ENCODE results near the gene C22orf23. TPM values are rescaled to one million over a fixed set of nuclear protein-coding genes. Genes with fewer than 3 reads are reported as not detected.
A peak's percentile ranks its signal among the peaks of the same experiment; 100 is the strongest.
"Not testable (repeated sequence)": the region's sequence is repeated elsewhere in the genome, so short reads cannot be mapped to it uniquely, and the experiment has no call there.

Gene C22orf23
- total RNA-seq, 4 donors from 2014 or later, result 0.21 TPM; not detected in 3

DNA sequence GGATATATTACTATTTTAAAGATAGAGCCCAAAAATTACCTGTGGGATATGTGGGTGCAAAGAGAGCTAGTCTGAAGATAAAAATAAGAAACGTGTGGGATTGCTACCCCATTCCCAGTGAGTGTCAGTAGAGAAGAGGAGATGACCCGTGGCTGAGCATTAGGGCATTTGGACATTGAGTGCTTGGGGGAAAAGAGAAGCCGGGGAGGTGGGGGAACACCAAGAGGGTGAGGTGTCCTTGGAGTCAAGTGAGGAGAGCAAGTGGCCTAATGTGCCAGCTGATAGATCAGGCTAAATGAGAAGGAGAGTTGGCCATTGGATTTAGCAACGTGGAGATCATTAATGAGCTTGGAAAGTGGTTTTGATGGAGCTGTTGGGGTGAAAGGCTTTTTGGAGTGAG lies 1.3 kb upstream of the C22orf23 start:
- H3K36me3 ChIP-seq, result peaks cover 0 to 42% (median 19%) of the 10 kb centered on the region in 3 donors
- no peak overlapping the region for H3K27ac ChIP-seq
- H3K4me3 ChIP-seq, result peak overlapping the region; percentile 60 to 92 (median 71)
- no peak for DNase-seq (ENCODE audit: low spot score in 2 of 2)
- H3K4me1 ChIP-seq, result peaks cover 0 to 47% (median 14%) of the 10 kb centered on the region in 4 donors
- 63 to 67% methylated on average over 4 of the region's 4 CpGs for WGBS, 2 donors
- no peaks in the 10 kb centered on the region for H3K9me3 ChIP-seq
- H3K27me3 ChIP-seq, result no peaks in the 10 kb centered on the region
- TF ChIP-seq POLR2A (IDR thresholded peaks at IDR 0.05), result no peak
- no peak for TF ChIP-seq EP300 (IDR thresholded peaks at IDR 0.05)
- TF ChIP-seq, protein P1, sequence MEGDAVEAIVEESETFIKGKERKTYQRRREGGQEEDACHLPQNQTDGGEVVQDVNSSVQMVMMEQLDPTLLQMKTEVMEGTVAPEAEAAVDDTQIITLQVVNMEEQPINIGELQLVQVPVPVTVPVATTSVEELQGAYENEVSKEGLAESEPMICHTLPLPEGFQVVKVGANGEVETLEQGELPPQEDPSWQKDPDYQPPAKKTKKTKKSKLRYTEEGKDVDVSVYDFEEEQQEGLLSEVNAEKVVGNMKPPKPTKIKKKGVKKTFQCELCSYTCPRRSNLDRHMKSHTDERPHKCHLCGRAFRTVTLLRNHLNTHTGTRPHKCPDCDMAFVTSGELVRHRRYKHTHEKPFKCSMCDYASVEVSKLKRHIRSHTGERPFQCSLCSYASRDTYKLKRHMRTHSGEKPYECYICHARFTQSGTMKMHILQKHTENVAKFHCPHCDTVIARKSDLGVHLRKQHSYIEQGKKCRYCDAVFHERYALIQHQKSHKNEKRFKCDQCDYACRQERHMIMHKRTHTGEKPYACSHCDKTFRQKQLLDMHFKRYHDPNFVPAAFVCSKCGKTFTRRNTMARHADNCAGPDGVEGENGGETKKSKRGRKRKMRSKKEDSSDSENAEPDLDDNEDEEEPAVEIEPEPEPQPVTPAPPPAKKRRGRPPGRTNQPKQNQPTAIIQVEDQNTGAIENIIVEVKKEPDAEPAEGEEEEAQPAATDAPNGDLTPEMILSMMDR (IDR thresholded peaks at IDR 0.05), result no peak

DNA sequence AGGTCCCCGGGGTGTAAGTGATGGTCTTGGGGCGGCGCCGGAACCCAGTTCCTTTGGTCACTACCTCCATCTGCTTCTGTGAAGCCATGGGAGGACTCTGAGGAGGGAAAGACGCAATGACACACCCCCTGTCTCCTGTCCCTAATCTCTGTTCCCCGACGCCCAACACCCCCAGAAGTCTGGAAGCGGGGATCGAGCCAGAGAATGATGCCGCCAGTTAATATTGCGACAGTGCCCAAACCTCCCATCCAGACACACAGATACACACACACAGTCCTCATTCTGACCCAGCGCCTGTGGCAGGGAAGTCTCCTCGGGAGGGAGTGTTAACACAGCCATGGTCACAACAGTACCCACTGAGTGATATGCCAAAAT lies 352 bp downstream of the C22orf23 start:
- H3K9me3 ChIP-seq, result no peaks in the 10 kb centered on the region
- WGBS, 2 donors, result 0 to 1% methylated on average over 13 of the region's 13 CpGs
- DNase-seq (ENCODE audit: low spot score in 2 of 2), result peak in 1 of 2 donors; percentile 22
- H3K4me3 ChIP-seq, result peak overlapping the region; percentile 60 to 92 (median 71)
- peak overlapping the region in 2 of 4 donors; percentile 36 to 87 for H3K27ac ChIP-seq
- TF ChIP-seq EP300 (IDR thresholded peaks at IDR 0.05) (no peak), POLR2A (IDR thresholded peaks at IDR 0.05) (no peak)
- TF ChIP-seq, protein P1 (IDR thresholded peaks at IDR 0.05), result no peak
- peaks cover 0 to 25% (median 7%) of the 10 kb centered on the region in 3 donors for H3K36me3 ChIP-seq
- no peaks in the 10 kb centered on the region for H3K27me3 ChIP-seq
- H3K4me1 ChIP-seq, result peaks cover 0 to 47% (median 14%) of the 10 kb centered on the region in 4 donors

DNA sequence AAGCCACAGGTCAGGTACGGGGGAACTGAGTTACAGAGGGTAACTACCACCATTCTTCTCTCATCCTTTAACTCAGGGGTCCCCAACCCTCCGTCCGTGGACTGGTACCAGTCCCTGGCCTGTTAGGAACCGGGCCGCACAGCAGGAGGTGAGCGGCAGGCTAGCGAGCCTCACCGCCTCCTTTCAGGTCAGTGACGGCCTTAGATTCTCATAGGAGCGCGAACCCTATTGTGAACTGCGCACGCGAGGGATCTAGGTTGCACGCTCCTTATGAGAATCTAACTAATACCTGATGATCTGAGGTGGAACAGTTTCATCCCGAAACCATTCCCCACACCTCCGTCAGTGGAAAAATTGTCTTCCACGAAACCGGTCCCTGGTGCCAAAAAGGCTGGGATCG lies 772 bp downstream of the C22orf23 start:
- H3K27me3 ChIP-seq; H3K9me3 ChIP-seq; DNase-seq (ENCODE audit: low spot score in 2 of 2): not testable (repeated sequence)
- 8 to 13% methylated on average over 17 of the region's 20 CpGs for WGBS, 2 donors
- Histone ChIP-seq H3K36me3 (peaks cover 0 to 21% (median 7%) of the 10 kb centered on the region in 3 donors), H3K4me1 (peaks cover 0 to 45% (median 14%) of the 10 kb centered on the region in 4 donors), H3K27ac (peak overlapping the region in 1 of 4 donors; percentile 87), H3K4me3 (peak overlapping the region; percentile 60 to 92 (median 71))

DNA sequence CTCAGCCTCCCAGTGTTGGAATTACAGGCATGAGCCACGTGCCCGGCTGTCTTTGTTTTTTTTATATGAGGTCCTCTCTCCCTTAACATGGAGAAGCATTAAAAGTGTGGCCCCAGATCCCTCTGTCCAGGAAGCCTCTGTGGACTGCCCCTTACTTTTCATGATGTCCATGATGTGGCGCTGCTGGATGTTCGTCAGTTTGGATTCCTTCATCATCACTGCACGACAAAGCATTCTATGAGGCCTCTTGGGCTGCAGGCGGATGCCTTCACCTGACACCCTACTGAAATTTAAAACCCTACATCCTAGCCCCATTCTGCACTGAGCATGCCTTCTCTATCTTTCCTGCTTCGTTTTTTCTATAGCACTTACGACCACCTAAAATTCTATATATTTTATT lies 2.1 kb downstream of the C22orf23 start:
- TF ChIP-seq POLR2A (IDR thresholded peaks at IDR 0.05) (no peak), EP300 (IDR thresholded peaks at IDR 0.05) (no peak)
- TF ChIP-seq, protein P1 (IDR thresholded peaks at IDR 0.05), result no peak
- no peak for DNase-seq (ENCODE audit: low spot score in 2 of 2)
- WGBS, 2 donors, result 54 to 62% methylated on average over 8 of the region's 8 CpGs
- H3K9me3 ChIP-seq, result no peaks in the 10 kb centered on the region
- no peak overlapping the region for H3K4me3 ChIP-seq
- peaks cover 0 to 36% (median 14%) of the 10 kb centered on the region in 4 donors for H3K4me1 ChIP-seq
- H3K36me3 ChIP-seq, result peaks cover 0 to 8% (median 0%) of the 10 kb centered on the region in 3 donors
- no peaks in the 10 kb centered on the region for H3K27me3 ChIP-seq
- no peak overlapping the region for H3K27ac ChIP-seq

DNA sequence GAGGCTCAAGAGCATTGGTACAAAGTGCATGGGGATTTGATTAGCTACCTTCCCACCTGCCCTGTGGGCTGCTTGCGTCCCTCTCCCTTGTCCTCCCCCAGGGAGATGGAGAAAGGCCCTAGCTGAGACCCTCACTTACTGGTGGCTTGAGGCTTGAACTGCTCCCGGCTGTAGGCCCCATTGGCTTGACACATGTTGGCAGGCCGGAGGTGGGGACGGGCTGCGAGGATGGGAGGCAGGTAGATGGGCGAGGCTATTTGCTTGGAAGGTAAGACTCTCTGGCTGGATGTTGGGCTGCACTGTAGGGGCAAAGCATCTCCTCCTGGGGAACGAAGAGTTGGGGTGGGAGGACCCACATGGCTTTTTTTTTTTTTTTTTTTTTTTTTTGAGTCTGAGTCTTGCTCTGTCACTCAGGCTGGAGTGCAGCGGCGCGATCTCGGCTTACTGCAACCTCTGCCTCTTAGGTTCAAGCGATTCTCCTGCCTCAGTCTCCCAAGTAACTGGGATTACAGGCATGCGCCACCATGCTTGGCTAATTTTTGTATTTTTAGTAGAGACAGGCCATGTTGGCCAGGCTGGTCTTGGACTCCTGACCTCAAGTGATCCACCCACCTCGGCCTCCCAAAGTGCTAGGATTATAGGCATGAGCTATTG lies 6.1 kb downstream of the C22orf23 start:
- not testable (repeated sequence) for DNase-seq (ENCODE audit: low spot score in 2 of 2); H3K4me3 ChIP-seq; H3K9me3 ChIP-seq; H3K27ac ChIP-seq; H3K4me1 ChIP-seq; H3K27me3 ChIP-seq
- 91 to 94% methylated on average over 14 of the region's 14 CpGs for WGBS, 2 donors
- peaks cover 0 to 16% (median 0%) of the 10 kb centered on the region in 3 donors for H3K36me3 ChIP-seq

DNA sequence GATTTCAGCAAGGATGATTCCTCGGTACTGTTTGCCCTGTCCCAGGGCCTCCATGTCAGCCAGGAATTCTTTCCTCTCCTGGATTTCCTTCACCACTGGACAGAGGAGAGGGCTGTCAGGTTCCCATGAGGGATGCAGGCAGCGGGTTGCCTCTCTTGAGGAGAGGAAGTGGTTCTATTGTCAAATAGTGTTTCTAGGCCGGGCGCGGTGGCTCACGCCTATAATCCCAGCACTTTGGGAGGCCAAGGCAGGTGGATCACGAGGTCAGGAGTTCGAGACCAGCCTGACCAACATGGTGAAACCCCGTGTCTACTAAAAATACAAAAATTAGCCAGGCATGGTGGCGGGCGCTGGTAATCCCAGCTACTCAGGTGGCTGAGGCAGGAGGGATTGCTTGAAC lies 9.0 kb downstream of the C22orf23 start:
- H3K4me3 ChIP-seq; H3K27ac ChIP-seq; DNase-seq (ENCODE audit: low spot score in 2 of 2); H3K9me3 ChIP-seq; H3K27me3 ChIP-seq; H3K4me1 ChIP-seq: not testable (repeated sequence)
- peaks cover 0 to 43% (median 8%) of the 10 kb centered on the region in 3 donors for H3K36me3 ChIP-seq
- WGBS, 2 donors, result 91 to 94% methylated on average over 11 of the region's 11 CpGs

All from tibial nerve (tissue), 4 donors.